HG03025 (cell line): ENCODE results near the gene FOXN3.
A peak's percentile ranks its signal among the peaks of the same experiment; 100 is the strongest.

Experiments
- ATAC-seq: cut with Tn5 transposase; IDR thresholded peaks from one replicate; pipeline ENCODE4 v1.9.1; 2021; ENCODE audit warnings: mild to moderate bottlenecking, moderate library complexity; ENCODE audit not compliant: unreplicated experiment, low FRiP score

The FOXN3 gene

GRCh38 chr14:89185919-89186855 is 230.8 kb downstream of the FOXN3 start:
- no peak for ATAC-seq

GRCh38 chr14:89184952-89185351 is 232.1 kb downstream of the FOXN3 start:
- no peak for ATAC-seq

- ATAC-seq, result no peak
Measured at GRCh38 chr14:89182326-89182725, 234.7 kb downstream of the FOXN3 start.

GRCh38 chr14:89180546-89180945 is 236.5 kb downstream of the FOXN3 start:
- ATAC-seq, result no peak

- no peak for ATAC-seq
Measured at GRCh38 chr14:89179891-89180404, 237.1 kb downstream of the FOXN3 start.

GRCh38 chr14:89178800-89179535 is 238.1 kb downstream of the FOXN3 start:
- ATAC-seq, result no peak

- no peak for ATAC-seq
Measured at GRCh38 chr14:89178376-89178775, 238.7 kb downstream of the FOXN3 start.

GRCh38 chr14:89175881-89176799 is 240.9 kb downstream of the FOXN3 start:
- ATAC-seq, result no peak

GRCh38 chr14:89171628-89172027 is 245.4 kb downstream of the FOXN3 start:
- ATAC-seq, result no peak

GRCh38 chr14:89171168-89171567 is 245.9 kb downstream of the FOXN3 start:
- no peak for ATAC-seq

GRCh38 chr14:89167705-89168104 is 249.3 kb downstream of the FOXN3 start:
- ATAC-seq, result no peak

GRCh38 chr14:89166633-89167032 is 250.4 kb downstream of the FOXN3 start:
- no peak for ATAC-seq

GRCh38 chr14:89165189-89166181 is 251.5 kb downstream of the FOXN3 start:
- peak; percentile 79 for ATAC-seq

- peak; percentile 9 for ATAC-seq
Measured at GRCh38 chr14:89164168-89165073, 252.6 kb downstream of the FOXN3 start.

GRCh38 chr14:89163031-89163636 is 253.9 kb downstream of the FOXN3 start:
- ATAC-seq, result no peak

GRCh38 chr14:89162586-89162985 is 254.4 kb downstream of the FOXN3 start:
- ATAC-seq, result no peak

- ATAC-seq, result no peak
Measured at GRCh38 chr14:89160437-89160836, 256.6 kb downstream of the FOXN3 start.

- ATAC-seq, result no peak
Measured at GRCh38 chr14:89158701-89159100, 258.3 kb downstream of the FOXN3 start.
